HG03575 (cell line): ENCODE measurements around the gene COG5.

Experiments
- ATAC-seq: cut with Tn5 transposase; IDR thresholded peaks from one replicate; pipeline ENCODE4 v1.9.1; 2021; ENCODE audit not compliant: unreplicated experiment, insufficient number of reproducible peaks, low FRiP score; ENCODE audit errors: extremely low read depth

Gene COG5

DNA sequence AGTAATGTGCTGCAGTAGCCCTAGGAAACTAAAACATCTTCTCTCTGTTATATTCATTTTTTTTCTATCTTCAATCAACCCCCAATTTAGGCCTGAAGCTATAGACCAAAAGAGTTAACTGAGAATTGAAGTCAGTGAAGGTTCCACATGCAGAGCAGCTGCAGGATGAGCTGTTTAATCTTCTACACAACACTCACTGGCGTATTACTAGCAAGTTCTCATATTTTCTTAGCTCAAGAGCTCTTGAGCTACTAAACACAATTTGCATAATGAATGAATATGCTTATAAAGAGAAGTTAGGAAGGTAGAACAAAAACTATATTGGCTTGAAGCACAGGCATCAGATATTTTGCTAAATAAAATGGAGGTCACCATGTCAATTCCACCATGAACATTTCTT, 135.1 kb downstream of the COG5 start:
- ATAC-seq: no peak

DNA sequence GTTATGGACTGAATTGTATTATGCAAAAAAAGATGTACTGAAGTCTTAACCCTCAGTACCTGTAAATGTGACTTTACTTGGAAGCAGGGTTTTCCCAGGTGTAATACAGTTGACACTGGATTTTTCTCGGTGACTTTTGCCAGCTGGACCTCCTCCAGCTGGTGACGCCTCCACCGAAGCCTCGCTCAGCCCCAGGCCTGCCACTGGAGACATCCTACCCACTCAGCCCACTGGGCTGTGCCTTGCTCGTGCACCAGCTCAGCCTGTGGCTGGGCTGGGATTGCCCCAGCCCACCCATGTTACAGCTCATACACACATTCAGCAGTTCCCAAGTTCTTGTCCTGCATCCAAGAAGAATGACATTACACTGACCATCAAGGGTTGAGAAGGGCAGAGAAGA, 136.3 kb downstream of the COG5 start:
- no peak for ATAC-seq

DNA sequence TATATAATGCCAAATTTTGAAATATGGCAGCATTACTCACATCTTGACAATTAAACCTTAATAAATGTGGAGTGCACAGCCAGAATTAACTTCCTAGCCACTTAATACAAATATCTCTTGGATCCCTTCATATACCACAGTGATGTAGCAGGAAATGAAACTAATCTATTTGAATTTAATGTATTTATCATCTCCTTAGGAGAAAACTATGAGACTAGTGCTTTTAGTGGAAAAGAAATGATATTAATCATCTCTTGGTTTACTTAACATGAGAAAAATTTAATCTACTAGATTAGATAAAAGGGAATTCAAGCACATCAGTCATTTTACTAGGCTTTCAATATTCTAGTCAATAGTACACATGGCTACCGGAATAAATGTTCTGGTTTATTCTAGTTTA, 149.5 kb downstream of the COG5 start:
- ATAC-seq: no peak

DNA sequence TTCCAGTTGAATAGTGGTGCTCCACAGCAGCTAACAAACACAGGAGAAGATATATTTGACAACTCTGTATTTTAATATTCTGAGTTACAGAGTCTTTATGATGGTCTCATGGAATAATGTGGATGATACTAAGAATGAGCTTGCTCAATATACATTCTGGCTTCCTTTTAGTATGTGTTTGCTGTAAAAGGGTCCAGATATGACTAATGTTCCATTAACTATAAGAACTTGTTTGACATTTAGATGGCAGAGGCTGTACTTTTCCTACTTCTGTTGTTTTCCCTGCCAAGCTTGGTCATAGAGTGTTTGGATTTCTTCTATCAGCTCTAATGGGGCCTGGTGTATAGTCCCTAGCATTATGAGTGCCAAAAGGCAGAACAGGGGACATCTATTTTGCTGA, 155.4 kb downstream of the COG5 start:
- ATAC-seq: no peak

DNA sequence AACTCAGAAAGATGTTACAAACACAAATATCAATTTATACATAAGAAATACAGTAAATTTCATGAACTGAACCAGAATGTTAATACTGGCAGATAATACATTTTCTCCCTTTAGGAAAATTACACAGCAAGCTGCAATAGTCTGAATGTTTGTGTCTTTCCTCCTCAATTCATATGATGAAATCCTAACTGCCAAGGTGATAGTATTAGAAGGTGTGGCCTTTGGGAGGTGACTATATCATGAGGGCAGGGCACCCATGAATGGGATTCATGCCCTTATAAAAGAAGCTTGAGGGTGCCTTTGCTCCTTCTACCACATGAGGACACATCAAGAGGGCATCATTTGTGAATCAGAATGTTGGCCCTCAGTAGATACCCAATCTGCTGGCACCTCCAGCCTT, 158.2 kb downstream of the COG5 start:
- no peak for ATAC-seq

DNA sequence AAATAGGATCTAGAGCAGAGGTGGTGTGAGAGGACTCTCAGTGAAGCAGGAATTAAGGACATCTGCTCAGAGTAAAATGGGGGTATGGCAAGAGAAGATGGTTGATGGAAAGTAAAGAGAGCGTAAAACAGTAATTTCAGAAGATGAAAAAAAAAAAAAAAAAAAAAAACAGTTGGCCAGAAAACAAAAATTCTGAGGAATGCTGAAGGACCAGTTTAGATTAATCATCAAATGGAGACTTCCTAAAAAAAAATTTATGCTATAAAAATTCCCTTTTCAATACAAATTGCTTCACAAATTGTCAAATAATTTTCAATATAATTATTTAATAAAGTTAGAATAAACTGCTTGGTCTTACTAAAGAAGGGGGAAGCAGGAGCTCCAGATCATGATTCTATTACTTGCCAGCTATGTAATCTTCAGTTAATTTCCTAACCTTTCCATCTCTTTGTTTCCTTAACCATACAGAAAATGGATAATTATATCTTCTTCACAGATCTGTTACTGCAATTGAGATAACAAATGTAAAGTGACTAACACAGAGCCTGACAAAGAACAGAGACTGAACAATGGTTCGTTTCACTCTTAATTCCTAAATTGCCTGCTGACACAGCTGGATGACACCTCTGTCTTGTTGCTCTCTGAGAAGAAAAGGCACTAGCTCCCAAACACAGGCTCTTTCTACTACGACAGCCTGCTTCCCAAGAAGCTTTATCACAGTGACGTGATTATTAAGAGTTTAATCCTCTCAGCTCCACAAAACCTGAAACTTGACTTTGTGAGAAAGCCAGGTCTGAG, 158.8 kb downstream of the COG5 start:
- ATAC-seq: no peak

DNA sequence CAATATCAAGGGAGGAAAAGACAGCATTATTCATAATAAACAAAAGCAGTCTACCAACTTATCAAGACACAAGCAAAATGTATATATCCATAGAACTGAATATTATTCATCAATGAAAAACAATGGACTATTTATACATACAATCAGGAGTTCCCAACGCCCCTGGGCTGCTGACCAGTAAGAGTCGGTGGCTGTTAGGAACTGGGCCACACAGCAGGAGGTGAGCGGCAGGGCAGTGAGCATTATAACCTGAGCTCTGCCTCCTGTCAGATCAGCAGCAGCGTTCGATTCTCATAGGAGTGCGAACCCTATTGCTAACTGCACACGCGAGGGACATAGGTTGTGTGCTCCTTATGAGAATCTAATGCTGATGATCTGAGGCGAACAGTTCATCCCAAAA, 165.6 kb downstream of the COG5 start:
- ATAC-seq: no peak

DNA sequence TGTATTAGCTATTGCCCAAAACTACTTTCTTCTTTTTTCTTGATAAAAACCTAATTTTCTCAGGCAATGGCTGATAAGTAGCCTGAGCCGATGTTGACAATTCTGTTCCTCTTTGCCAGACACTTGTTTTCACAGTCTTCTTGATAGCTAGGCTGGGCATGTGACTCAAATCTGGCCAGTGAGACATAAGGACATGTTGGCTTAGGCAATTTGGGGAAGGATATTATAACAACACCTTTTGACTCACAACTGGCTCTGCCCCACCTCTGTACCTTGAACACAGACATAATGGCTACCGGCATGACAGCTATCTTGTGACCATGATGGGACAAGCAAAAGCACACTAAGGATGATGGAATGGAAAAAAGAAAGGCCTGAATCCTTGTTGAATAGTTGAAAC, 166.7 kb downstream of the COG5 start:
- no peak for ATAC-seq

DNA sequence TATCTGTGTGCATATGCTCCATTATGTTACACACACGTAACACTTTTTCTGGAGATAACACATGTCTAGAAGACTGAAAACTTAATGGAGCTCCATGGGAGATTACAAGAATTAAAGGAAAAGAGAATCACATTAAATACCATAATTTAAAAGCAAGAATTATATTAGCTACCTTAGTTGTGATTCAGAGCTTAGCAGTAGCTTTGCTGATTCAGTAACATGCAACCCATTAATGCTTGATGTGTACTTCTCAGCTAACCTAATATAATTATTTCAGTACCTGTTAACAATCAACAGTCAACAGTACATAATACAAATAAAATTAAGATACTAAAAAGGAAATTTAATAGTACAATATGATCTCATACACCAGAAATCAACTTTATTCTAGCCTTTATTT, 167.6 kb downstream of the COG5 start:
- ATAC-seq: no peak

DNA sequence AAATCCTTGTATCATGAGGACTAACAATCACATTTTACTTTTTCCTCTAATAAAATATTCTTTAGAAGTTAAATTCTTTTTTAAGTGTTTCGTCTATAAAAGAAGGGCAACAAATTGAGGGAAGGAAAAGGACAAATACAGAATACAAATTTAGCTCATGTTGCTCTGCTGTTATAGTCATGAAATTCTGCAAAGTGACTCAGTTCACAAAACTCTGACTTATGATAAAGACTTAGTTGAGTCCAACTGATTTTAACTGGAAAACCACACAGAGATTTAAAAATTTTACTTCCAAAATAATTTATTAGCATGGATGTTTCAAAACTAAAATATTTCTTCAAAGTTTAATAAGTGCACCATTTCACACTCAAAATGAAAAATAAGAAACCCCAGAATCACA, 168.9 kb downstream of the COG5 start:
- no peak for ATAC-seq

DNA sequence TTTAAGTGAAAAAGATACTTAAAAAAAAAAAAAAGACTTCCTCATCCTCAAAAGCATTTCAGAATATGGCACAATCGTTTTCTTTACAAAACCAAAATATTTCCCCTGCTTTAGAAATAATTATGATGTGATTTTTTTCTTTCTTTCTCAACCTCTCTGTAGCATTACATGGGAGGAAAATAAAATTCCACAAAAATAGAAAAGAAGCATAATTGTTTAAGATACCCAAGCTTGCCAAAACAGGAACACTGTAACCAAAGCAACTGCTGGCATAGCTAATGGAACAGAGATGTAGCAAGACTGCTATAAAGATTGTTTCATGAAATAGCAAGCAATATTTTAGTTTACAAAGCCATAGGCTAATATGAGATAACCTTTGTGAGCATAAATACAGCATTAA, 169.4 kb downstream of the COG5 start:
- ATAC-seq: no peak

DNA sequence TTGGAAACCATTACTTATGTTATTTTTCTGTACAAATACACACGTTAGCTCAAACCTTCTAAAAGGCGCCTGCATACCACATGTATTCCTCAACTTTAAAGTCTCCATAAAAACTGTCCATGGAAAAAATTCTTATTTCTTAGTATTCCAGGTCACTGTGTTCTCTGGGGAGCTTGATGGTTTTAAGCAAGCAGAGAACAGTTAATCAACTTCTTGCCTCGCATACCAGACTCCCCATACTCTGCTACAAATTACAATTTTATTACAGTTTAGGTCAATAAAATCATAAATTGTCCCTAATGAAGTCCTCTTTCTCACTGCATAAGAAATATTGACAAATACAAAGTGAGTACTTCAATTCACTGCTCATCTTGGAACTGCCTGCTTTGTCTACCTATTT, 170.9 kb downstream of the COG5 start:
- ATAC-seq: no peak

DNA sequence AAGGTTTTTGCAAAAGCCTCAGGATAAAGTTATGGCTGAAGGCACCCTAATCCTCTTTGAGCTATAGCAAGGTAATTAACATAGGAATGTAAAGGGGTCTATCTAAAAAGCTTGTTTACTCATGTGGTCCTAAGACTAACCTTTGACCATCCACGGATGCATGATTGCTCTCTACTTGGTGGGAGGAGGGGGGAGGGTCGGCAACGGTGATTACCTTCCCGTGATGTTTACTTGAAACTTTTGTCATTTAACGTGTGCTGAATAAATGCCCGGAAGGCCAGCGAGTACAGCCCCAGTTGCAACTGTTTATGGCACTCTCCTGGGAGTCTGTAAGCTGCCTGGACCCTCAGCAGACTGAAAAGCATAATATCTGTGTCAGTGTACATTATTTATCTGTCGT, 172.8 kb downstream of the COG5 start:
- no peak for ATAC-seq

DNA sequence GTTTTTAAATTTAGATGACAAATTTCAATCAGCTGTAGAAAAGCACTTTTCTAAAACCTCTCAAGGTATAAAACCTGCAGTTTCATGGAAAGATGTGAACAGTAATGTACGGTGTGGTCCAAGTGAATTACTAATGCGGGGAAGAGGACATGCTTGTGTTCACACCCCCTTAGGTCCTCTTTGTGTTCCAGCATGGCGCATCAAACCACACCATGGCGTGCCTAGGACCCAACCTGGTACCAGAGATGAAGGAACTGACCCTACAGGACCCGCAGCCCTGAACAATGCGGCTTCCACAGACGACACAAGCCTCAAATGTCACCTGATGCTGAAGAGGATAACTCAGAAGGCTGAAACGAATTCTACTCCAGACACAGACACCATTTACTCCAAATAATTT, 175.1 kb downstream of the COG5 start:
- ATAC-seq: no peak

DNA sequence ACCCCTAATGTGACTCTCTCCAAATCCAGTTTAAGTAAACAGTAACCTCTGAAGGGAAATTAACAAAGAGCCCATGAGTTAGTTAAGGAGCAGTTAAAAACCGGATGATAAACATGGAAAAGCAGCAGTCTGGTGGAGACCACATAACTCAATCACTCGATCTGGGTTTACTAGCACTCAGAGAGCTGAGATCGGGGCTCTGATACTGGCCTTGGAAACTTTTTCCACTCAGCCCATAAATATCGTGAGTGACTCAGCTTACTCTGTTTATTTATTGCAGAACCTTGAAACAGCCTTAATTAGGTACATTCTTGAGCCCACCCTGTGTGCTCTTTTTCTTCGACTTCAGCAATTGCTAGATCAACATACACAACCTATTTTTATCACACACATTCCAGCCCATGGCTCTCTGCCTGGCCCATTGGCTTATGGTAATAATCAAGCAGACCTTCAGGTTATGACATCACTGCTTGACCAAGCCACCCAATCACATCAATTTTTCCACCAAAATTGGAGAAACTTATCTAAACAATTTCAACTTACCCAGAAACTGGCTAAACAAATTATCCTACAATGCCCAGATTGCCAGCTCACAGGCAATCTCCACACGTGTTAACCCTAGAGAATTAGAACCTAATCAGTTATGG, 176.0 kb downstream of the COG5 start:
- no peak for ATAC-seq

DNA sequence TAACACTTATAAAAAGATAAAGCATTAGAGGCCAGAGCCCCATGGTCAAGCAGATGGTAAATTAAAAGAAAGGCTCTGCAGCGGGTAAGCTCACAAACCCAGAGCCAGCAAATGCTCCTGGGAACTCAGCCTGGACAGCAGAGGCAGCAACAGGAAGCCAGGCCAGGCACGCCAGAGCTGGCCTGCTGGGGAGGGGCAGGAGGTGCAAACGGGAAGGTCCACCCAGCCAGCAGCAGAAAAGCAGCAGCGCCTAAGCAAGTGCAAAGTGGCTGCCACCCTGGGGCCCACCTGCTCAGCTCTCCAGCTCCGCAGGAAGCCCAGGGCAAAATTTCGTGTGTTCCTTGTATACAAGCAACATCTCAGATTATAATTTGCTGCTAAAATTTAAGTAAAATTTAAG, 176.6 kb downstream of the COG5 start:
- no peak for ATAC-seq

DNA sequence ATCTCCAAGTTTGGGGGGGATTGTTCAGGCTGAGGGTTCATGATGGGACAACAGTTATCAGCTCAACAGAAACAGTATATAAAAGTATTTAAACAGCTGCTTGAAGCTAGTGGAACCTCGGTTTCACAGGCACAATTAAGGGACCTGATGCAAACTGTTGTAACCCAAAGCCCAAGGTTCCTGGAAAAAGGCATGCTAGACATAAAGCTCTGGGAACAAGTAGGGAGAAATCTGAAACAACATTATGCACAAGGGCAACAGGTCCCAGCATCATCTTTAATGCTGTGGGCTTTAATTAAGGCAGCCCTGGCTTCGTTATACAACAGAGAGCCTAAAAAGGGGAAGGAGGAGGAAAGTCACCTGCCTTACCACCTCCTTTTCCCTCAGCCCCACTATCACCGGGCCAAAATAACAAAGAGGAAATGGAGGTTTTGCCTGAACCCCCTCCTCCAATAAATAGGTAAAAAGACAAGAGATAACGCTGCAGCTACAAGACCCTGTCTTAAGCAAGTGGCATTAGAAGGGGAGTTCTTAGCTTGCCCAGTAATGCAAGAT, 177.1 kb downstream of the COG5 start:
- ATAC-seq: no peak

DNA sequence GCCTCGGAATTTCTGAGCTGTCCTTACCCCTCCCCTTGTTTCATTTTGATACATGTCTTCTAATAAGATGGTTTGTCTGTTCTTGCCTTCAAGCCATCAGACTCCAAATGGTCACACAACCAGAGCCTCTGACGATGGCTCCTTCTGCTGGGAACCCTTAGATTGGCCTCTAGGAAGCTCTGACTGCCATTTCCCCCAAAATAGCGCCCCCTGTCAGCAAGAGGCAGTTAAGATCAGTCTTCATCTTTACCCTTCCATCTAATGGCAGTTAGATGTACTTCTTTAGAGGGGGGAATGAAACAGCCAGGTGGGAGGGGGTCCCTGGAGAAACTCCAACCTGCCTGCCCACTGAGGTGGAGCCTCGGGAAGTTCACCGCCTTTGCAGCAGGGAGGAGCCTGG, 179.7 kb downstream of the COG5 start:
- ATAC-seq: no peak

DNA sequence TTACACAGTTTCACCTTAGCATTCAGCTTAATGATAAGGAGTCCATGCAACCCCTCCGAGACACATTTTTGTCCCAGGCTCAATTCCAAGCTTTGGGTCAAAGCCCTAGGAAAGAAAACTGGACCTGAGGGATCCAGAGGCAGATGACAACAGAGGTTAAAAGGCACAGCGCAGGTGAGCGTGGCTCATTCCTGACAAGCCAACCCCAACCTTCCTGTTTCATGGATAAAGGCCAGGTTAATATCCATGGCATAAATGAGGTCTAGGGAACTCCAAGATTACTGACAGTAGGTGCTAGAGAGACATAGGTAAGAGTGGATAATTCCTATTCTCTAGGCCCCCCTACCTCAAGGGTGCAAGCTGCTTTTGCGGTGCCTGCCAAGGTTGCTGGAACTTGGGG, 180.5 kb downstream of the COG5 start:
- no peak for ATAC-seq

DNA sequence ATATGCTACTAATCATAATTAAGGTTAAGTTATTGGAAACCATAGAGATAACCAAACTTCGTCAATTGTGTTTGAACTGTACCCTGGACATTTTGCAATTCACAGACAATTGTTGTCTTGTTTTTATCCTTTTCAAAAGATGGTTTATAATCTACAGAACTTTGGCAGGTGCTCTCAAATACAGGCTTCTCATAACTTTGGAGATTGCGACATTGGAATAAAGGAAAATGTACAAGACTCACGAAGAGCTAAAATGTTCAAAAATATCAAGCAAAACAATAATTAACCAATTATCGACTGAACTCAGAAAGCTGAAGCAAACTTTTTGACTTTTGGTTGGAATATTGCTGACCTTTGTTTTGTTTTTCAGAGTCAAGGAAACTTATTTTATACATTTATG, 182.3 kb downstream of the COG5 start:
- no peak for ATAC-seq

DNA sequence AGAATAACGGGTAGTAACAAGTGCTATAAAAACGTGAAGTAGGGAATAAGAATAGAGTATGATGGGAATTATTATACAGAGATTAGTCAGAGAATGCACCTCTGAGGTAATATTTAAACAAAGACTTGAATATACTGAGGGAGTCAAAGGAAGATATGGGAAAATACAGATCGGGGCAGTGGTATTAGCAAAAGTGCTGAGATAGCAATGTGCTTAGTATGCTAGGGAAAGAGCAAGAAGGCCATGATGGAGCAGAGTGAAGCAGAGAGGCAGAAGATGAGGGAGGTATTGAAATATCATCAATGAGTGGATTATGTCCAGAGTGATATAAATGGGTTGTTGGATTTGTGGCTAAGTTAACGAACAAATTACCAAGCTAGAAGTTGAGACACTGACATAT, 190.4 kb downstream of the COG5 start:
- no peak for ATAC-seq
